Prostate gland (tissue), 2 donors: ENCODE measurements around the gene ABCB1. TPM values are rescaled to one million over a fixed set of nuclear protein-coding genes. Genes with fewer than 3 reads are reported as not detected.
"Not testable (repeated sequence)": the region's sequence is repeated elsewhere in the genome, so short reads cannot be mapped to it uniquely, and the experiment has no call there.

Source experiments
- DNase-seq: peaks from one replicate; pipeline ENCODE4 v3.0.0-alpha.2; 2019; ENCODE audit warnings: low spot score
- H3K27ac ChIP-seq, 2 donors: fragments of 200-600 bp; sonication (generic); 2 replicates each; pipeline ENCODE4 v1.5.1; 2017 to 2019
- H3K27me3 ChIP-seq: fragments of 200-600 bp; sonication (generic); replicated peaks from 2 replicates; pipeline ENCODE4 v1.5.1; 2019; ENCODE audit not compliant: insufficient read depth
- H3K36me3 ChIP-seq, 2 donors: fragments of 200-600 bp; sonication (generic); 1 replicate in 1 of 2; 2 replicates in 1 of 2; pipeline versions ENCODE4 v1.5.1 to v1.8.1; 2017 to 2019
- H3K4me1 ChIP-seq: fragments of 200-600 bp; sonication (generic); replicated peaks from 2 replicates; pipeline ENCODE4 v1.5.1; 2019
- H3K4me3 ChIP-seq, 2 donors: fragments of 200-600 bp; sonication (generic); 2 replicates each; pipeline ENCODE4 v1.5.1; 2017 to 2019
- H3K9me3 ChIP-seq: fragments of 200-600 bp; sonication (generic); 2 replicates; pipeline ENCODE4 v1.5.1; 2017
- POLR2A ChIP-seq: fragments of 450-650 bp; IDR thresholded peaks from one replicate; pipeline ENCODE4 v1.6.1; 2016; ENCODE audit warnings: antibody characterized with exemption, mild to moderate bottlenecking
- POLR2AphosphoS5 ChIP-seq: sonication (generic); formaldehyde crosslinking; IDR thresholded peaks from one replicate; pipeline ENCODE4 v1.6.1; 2017; ENCODE audit warnings: antibody characterized with exemption
- WGBS: methylation state at CpG from one replicate; pipeline ENCODE4 v1.1.5; 2018; 5-methylcytosine and 5-hydroxymethylcytosine counted together
- intact Hi-C: fragments of 100-400 bp; cut with DNase I; formaldehyde crosslinking; loops from one replicate; pipeline ENCODE4 v1.14.2; 2022
- total RNA-seq, 2 donors: library from RNA; depleted of rRNA; stranded (reverse); fragments of >200 nt; gene quantifications; one replicate each; pipeline ENCODE4 v1.1.0, GENCODE V29; 2016
- TF ChIP-seq, protein P1 (sequence below), 4 experiments: fragments of 200-600 bp in 2 of 4; fragments of 450-650 bp in 2 of 4; sonication (generic) in 2 of 4; IDR thresholded peaks; 1 replicate in 3 of 4; 2 replicates in 1 of 4; pipeline ENCODE4 v1.5.1; 2016 to 2019; ENCODE audit warnings: antibody characterized with exemption in 4 of 4, mild to moderate bottlenecking in 2 of 4, moderate library complexity in 2 of 4

The ABCB1 gene
- total RNA-seq, 2 donors from 2014 or later, result 9.2 to 10.2 TPM

GRCh38 chr7:87463982-87464381 lies 136.7 kb downstream of the ABCB1 start:
- no peak overlapping the region for H3K4me3 ChIP-seq
- DNase-seq, result no peak
- WGBS, result 92% methylated on average over 2 of the region's 2 CpGs
- H3K36me3 ChIP-seq, result no peaks in the 10 kb centered on the region
- no peaks in the 10 kb centered on the region for H3K27me3 ChIP-seq
- H3K4me1 ChIP-seq, result no peaks in the 10 kb centered on the region
- TF ChIP-seq, protein P1, sequence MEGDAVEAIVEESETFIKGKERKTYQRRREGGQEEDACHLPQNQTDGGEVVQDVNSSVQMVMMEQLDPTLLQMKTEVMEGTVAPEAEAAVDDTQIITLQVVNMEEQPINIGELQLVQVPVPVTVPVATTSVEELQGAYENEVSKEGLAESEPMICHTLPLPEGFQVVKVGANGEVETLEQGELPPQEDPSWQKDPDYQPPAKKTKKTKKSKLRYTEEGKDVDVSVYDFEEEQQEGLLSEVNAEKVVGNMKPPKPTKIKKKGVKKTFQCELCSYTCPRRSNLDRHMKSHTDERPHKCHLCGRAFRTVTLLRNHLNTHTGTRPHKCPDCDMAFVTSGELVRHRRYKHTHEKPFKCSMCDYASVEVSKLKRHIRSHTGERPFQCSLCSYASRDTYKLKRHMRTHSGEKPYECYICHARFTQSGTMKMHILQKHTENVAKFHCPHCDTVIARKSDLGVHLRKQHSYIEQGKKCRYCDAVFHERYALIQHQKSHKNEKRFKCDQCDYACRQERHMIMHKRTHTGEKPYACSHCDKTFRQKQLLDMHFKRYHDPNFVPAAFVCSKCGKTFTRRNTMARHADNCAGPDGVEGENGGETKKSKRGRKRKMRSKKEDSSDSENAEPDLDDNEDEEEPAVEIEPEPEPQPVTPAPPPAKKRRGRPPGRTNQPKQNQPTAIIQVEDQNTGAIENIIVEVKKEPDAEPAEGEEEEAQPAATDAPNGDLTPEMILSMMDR (IDR thresholded peaks at IDR 0.05), result no peak
- TF ChIP-seq POLR2A (no peak), POLR2AphosphoS5 (no peak)
- no peaks in the 10 kb centered on the region for H3K9me3 ChIP-seq
- H3K27ac ChIP-seq, result no peak overlapping the region
- intact Hi-C loops, result no loop called here

DNA sequence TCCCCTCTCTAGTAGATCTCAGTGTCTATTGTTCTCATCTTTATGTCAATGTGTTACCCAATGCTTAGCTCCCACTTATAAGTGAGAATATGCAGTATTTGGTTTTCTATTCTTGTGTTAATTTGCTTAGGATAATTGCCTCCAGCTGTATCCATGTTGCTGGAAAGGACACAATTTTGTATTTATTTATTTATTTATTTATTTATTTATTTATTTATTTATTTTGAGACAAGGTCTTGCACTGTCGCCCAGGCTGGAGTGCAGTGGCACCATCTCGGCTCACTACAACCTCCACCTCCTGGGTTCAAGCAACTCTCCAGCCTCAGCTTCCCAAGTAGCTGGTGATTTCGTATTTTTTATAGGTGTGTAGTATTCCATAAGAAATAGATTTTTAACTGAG lies 140.2 kb downstream of the ABCB1 start:
- 97% methylated on average over 3 of the region's 3 CpGs for WGBS
- H3K36me3 ChIP-seq, intact Hi-C loops, H3K27ac ChIP-seq, H3K27me3 ChIP-seq, H3K4me1 ChIP-seq, H3K4me3 ChIP-seq, H3K9me3 ChIP-seq, DNase-seq: not testable (repeated sequence)

DNA sequence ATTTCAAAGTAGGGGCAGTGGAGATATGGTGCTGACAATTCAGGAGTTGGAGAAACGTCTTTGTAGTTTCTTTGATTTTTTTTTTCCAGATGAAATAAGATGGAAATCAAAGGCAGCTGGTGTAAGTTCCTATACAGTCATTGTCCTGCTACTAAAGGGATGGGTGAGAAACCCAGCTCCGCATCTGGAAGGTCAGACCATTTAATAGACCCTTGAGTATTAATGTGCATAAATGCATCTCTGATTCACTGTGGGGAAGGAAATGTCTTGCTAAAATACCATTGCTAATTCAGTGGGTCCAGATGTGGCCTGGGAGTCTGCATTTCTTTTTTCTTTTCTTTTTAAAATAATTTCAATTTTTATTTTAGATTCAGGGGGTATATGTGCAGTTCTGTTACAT lies 140.7 kb downstream of the ABCB1 start:
- no peak for DNase-seq
- H3K27me3 ChIP-seq, result no peaks in the 10 kb centered on the region
- WGBS, result 95% methylated on average over 2 of the region's 2 CpGs
- no peak overlapping the region for H3K27ac ChIP-seq
- no peaks in the 10 kb centered on the region for H3K9me3 ChIP-seq
- intact Hi-C loops, result no loop called here
- H3K4me1 ChIP-seq, result no peaks in the 10 kb centered on the region
- H3K4me3 ChIP-seq, result no peak overlapping the region
- TF ChIP-seq POLR2AphosphoS5 (no peak), POLR2A (no peak)
- TF ChIP-seq, protein P1 (IDR thresholded peaks at IDR 0.05), result no peak
- H3K36me3 ChIP-seq, result no peaks in the 10 kb centered on the region

- intact Hi-C loops, result no loop called here
- TF ChIP-seq, protein P1 (IDR thresholded peaks at IDR 0.05), result no peak
- TF ChIP-seq POLR2AphosphoS5 (no peak), POLR2A (no peak)
- Histone ChIP-seq H3K27ac (no peak overlapping the region), H3K36me3 (no peaks in the 10 kb centered on the region), H3K4me3 (no peak overlapping the region), H3K4me1 (no peaks in the 10 kb centered on the region), H3K27me3 (no peaks in the 10 kb centered on the region), H3K9me3 (no peaks in the 10 kb centered on the region)
- 47% methylated on average over 3 of the region's 3 CpGs for WGBS
- no peak for DNase-seq
Observed at GRCh38 chr7:87458148-87458547, 142.5 kb downstream of the ABCB1 start.

GRCh38 chr7:87456247-87456646 lies 144.4 kb downstream of the ABCB1 start:
- intact Hi-C loops, result no loop called here
- WGBS, result 62% methylated on average over 2 of the region's 2 CpGs
- no peaks in the 10 kb centered on the region for H3K4me1 ChIP-seq
- H3K36me3 ChIP-seq, result no peaks in the 10 kb centered on the region
- TF ChIP-seq, protein P1 (IDR thresholded peaks at IDR 0.05), result no peak
- no peak for TF ChIP-seq POLR2A
- TF ChIP-seq POLR2AphosphoS5, result no peak
- H3K27ac ChIP-seq, result no peak overlapping the region
- no peak for DNase-seq
- no peaks in the 10 kb centered on the region for H3K9me3 ChIP-seq
- H3K4me3 ChIP-seq, result no peak overlapping the region
- H3K27me3 ChIP-seq, result no peaks in the 10 kb centered on the region

Other genes starting within 250 kb of the ABCB1 start
- 1 to 10 TPM in 1 of 2 donors, under 1 TPM in 1; 0.05 to 1.1 TPM for gene ABCB4, start 125.2 kb downstream of the ABCB1 start, total RNA-seq
- 1 to 10 TPM; 2.1 to 5.0 TPM for gene RUNDC3B, start 27.5 kb upstream of the ABCB1 start, total RNA-seq